ENCODE results near the gene KIF3A. TPM values are rescaled to one million over a fixed set of nuclear protein-coding genes. Genes with fewer than 3 reads are reported as not detected.

KIF3A gene
- total RNA-seq, 1 experiment from 2014 or later, result 12.7 TPM

- no peak overlapping the region for H3K4me3 ChIP-seq (replicated peaks in 1 of 2; ENCODE audit: low read depth in 1 of 2, low read length in 2 of 2)
- no peak for DNase-seq (ENCODE audit: low read depth, low spot score)
- CTCF ChIA-PET, result interaction anchor here (1.4 kb wide), 1 partner anchor 160 kb away, joined by 6 read pairs; no protein-coding TSS in a partner anchor
- no peak for ATAC-seq
- POLR2A ChIA-PET, result interaction anchor here (0.7 kb wide), 1 partner anchor 51 kb away, joined by 3 read pairs; the partner anchor contains the start of gene KIF3A
- no peaks in the 10 kb centered on the region for H3K36me3 ChIP-seq (ENCODE audit: control insufficient read depth in 1 of 2, insufficient read depth in 2 of 2, low read length in 2 of 2)
- H3K4me1 ChIP-seq (ENCODE audit: control insufficient read depth in 1 of 2, insufficient read depth in 2 of 2, low read length in 2 of 2), result peaks cover 0 to 3% of the 10 kb centered on the region in 2 experiments; a peak in 1 of 4 replicates
- no peak for TF ChIP-seq CEBPB (IDR thresholded peaks at IDR 0.05; ENCODE audit: low read depth)
- no peak for TF ChIP-seq ATF3 (IDR thresholded peaks at IDR 0.05)
- TF ChIP-seq SIN3A (IDR thresholded peaks at IDR 0.05; ENCODE audit: low read depth), result no peak
- TF ChIP-seq RAD21 (IDR thresholded peaks at IDR 0.05; ENCODE audit: low read depth), result no peak
- TF ChIP-seq EGR1 (IDR thresholded peaks at IDR 0.05; ENCODE audit: low read depth), result no peak
- TF ChIP-seq SP1 (IDR thresholded peaks at IDR 0.05; ENCODE audit: low read depth), result no peak
- no peak for TF ChIP-seq SRF (IDR thresholded peaks at IDR 0.05; ENCODE audit: low read depth)
- TF ChIP-seq EZH2 (IDR thresholded peaks at IDR 0.05), result no peak
- no peak for TF ChIP-seq MAX (IDR thresholded peaks at IDR 0.05)
- TF ChIP-seq, protein P1, sequence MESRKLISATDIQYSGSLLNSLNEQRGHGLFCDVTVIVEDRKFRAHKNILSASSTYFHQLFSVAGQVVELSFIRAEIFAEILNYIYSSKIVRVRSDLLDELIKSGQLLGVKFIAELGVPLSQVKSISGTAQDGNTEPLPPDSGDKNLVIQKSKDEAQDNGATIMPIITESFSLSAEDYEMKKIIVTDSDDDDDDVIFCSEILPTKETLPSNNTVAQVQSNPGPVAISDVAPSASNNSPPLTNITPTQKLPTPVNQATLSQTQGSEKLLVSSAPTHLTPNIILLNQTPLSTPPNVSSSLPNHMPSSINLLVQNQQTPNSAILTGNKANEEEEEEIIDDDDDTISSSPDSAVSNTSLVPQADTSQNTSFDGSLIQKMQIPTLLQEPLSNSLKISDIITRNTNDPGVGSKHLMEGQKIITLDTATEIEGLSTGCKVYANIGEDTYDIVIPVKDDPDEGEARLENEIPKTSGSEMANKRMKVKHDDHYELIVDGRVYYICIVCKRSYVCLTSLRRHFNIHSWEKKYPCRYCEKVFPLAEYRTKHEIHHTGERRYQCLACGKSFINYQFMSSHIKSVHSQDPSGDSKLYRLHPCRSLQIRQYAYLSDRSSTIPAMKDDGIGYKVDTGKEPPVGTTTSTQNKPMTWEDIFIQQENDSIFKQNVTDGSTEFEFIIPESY (IDR thresholded peaks at IDR 0.05; ENCODE audit: extremely low read depth, insufficient replicate concordance, low read length), result no peak
- TF ChIP-seq CBX3 (IDR thresholded peaks at IDR 0.05; ENCODE audit: low read depth), result no peak
- TF ChIP-seq, protein P2, sequence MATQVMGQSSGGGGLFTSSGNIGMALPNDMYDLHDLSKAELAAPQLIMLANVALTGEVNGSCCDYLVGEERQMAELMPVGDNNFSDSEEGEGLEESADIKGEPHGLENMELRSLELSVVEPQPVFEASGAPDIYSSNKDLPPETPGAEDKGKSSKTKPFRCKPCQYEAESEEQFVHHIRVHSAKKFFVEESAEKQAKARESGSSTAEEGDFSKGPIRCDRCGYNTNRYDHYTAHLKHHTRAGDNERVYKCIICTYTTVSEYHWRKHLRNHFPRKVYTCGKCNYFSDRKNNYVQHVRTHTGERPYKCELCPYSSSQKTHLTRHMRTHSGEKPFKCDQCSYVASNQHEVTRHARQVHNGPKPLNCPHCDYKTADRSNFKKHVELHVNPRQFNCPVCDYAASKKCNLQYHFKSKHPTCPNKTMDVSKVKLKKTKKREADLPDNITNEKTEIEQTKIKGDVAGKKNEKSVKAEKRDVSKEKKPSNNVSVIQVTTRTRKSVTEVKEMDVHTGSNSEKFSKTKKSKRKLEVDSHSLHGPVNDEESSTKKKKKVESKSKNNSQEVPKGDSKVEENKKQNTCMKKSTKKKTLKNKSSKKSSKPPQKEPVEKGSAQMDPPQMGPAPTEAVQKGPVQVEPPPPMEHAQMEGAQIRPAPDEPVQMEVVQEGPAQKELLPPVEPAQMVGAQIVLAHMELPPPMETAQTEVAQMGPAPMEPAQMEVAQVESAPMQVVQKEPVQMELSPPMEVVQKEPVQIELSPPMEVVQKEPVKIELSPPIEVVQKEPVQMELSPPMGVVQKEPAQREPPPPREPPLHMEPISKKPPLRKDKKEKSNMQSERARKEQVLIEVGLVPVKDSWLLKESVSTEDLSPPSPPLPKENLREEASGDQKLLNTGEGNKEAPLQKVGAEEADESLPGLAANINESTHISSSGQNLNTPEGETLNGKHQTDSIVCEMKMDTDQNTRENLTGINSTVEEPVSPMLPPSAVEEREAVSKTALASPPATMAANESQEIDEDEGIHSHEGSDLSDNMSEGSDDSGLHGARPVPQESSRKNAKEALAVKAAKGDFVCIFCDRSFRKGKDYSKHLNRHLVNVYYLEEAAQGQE (IDR thresholded peaks at IDR 0.05; ENCODE audit: low read depth), result no peak
- TF ChIP-seq YY1 (IDR thresholded peaks at IDR 0.05; ENCODE audit: extremely low read depth, insufficient replicate concordance, low read depth, low read length), result no peak
- no peak for TF ChIP-seq JUND (IDR thresholded peaks at IDR 0.05)
- TF ChIP-seq ZFX (IDR thresholded peaks at IDR 0.05), result no peak
- no TSS peak for BruUV-seq (replicated peaks)
- RAD21 ChIA-PET (ENCODE audit: low non-redundant PET in 1 of 2, low total read pairs in 2 of 2, uncharacterized antibody in 2 of 2, unreplicated experiment in 2 of 2), result interaction anchor here in 1 of 2 experiments (0.7 kb wide), 1 partner anchor 206 kb away, joined by 6 read pairs; no protein-coding TSS in a partner anchor
- no peak overlapping the region for H3K9ac ChIP-seq (ENCODE audit: low read length)
- H4K20me1 ChIP-seq (ENCODE audit: insufficient read depth), result no peaks in the 10 kb centered on the region
- intact Hi-C loops (cut with micrococcal nuclease), result no loop called here
- H3K27me3 ChIP-seq (ENCODE audit: insufficient read depth, low read length), result no peaks in the 10 kb centered on the region
- H3K4me2 ChIP-seq (ENCODE audit: low read length), result no peak overlapping the region
- H2AFZ ChIP-seq (ENCODE audit: low read depth, low read length, poor library complexity, severe bottlenecking), result no peak overlapping the region
- no peak overlapping the region for H3K27ac ChIP-seq (ENCODE audit: low read depth, low read length)
- H3K9me2 ChIP-seq (ENCODE audit: insufficient read depth), result no peaks in the 10 kb centered on the region
- no peaks in the 10 kb centered on the region for H3K9me3 ChIP-seq (ENCODE audit: control insufficient read depth in 1 of 2, insufficient read depth in 1 of 2, low read depth in 1 of 2, low read length in 2 of 2)
- no peaks in the 10 kb centered on the region for H3K79me2 ChIP-seq (ENCODE audit: insufficient read depth, low read length)
Observed at GRCh38 chr5:132686193-132686592, 51.2 kb downstream of the KIF3A start.
